Measurements from ENCODE around the gene STARD3.

The STARD3 gene

DNA sequence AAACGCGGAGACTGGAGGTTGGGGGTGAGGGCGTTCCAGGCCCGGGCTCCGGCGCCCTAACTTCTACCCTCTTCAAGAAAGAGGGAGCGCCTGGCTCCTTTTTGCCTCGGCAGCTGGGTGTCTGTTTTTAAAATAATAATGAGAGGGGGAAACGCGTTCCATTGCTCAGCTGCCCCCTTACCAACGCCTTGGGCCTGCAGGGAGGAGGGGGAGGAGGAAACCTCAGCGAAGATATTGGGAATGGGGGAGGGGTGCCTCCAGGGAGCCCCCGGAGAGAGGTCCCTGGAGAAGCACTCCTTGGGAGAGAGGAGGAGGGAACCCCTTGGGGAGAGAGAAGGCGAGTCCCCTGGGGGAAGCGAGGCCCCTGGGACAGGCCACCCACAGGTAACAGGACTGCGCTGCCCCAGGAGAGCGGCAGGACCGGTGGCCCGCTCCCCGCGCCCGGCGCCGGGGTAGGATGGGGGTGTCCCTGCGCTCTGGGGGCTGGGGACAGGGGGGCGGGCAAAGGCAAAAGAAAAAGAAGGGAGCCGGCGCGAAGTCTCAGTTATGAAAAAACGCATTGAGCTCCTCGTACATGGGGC is 31.9 kb upstream of the STARD3 start:
- no peak for DNase-seq

DNA sequence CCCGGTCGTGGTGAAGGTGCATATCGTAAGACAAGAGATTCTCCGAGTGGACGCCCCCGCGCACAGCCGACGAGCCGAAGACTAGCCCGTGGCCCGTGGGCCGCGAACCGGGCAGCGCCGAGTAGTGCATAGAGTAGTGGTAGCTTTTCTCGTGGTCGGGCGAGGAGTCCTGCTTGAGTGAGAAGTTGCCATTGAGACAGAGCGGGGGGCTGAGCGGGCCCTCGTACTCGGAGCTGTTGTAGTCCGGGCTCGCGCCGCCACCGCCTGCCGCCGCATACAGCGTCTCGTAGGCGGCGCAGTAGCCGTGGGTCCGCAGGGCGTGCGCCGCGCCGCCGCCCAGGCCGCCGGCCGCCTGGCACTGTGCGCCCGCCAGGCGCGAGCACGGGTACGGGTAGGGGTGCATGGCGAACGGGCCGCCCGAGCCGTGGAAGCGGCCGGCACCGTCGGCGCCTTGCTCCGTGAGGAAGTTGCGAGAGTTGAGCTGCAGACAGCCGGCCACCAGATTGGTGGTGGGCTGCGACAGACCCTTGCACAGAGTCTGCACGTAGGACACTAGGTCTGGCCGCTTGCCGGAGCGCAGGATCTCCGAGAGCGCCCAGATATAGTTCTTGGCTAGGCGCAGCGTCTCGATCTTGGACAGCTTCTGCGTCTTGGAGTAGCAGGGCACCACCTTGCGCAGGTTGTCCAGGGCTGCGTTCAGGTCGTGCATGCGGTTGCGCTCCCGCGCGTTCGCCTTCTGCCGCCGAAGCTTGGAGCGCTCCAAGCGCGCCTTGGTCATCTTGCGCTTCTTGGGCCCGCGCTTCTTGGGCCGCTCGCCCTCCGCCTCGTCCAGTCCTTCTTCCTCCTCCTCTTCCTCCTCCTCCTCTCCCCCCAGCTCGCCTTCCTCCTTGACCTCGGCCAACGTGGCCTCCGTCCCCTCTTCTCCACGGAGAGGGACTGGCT is 31.2 kb upstream of the STARD3 start:
- no peak for DNase-seq

DNA sequence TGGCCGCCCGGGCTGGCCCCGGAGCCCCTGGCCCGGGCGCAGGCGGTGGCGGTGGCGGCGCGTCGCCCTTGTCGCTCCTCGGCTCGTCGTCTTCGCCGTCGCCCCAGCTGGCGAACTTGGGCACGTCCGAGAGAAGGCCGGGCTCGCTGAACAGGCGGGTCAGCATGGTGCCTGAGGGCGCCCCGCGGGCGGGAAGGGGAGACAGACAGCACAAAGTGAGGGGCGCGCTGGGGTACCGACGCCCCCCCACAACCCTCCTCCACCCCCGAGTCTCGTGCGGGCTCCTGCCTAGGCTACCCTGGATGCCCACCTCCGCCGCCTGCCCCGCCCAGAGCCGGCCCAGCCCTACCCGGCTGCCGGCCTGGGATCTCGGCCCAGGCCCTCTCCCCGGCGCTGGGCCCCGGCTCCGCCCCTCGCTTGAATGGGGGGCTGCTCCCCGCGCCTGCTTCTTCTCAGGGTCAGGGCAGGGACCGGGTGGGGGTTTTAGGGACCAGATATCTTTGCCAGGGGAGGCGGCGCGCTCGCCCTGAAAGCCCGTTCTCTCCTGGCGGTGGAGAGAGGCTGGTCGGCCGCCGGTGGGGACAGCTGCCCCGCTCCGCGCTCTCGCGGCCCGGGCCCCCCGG is 30.4 kb upstream of the STARD3 start:
- DNase-seq, result no peak

DNA sequence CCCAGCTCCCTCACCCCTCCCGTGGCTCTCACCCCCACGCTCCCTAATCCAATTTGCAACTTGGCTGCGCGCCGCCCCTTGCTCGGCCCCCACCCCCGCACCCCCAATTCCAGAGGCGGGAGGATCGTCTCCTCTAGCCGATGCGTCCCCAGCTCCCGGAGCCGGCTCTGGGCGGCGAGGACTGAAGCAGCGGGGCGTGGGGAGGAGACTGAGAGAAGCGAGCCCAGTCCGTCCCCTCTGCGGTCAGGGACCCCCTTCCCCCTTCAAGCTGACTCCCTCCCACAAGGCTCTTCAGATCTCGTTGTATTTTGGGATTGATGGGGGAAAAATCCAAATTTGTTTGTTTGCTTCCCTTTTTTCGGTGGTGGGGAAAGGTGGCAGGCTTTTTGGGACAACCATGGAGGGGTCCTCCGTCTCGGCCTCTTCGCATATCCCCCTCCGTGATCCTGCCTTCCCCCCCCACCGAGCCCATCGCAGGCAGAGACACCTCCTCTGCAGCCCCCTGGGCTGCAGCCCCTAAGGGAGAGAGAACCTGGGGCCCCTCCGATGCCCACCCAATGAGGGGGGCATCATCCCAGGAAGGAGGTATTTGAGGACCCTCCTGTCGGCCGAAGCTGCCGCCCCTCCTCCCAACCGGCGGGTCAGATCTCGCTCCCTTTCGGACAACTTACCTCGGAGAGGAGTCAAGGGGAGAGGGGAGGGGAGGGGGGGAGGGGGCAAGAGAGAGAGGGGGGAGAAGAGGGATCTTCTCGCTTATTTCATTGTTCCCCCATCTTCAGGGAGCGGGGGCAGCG is 29.7 kb upstream of the STARD3 start:
- no peak for DNase-seq

DNA sequence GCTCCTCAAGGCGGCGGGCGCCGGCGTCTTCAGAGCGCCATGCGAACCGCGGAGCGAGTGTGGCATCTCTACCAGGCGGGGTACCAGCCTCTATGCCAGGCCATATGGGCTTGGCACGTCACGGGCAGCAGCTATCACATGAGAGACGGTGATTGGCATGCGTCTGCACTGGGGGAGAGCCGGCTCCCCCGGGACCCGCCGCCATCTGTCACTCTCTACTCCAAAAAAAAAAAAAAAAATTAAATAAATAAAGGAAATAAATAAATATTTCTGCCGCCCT is 29.2 kb upstream of the STARD3 start, which contains the start of gene NEUROD2:
Gene NEUROD2, minus strand, starts transcription at position 70 of the 280 bp plus-strand sequence. CDS start 1,321 bp downstream, outside the sequence.
- no peak for DNase-seq

DNA sequence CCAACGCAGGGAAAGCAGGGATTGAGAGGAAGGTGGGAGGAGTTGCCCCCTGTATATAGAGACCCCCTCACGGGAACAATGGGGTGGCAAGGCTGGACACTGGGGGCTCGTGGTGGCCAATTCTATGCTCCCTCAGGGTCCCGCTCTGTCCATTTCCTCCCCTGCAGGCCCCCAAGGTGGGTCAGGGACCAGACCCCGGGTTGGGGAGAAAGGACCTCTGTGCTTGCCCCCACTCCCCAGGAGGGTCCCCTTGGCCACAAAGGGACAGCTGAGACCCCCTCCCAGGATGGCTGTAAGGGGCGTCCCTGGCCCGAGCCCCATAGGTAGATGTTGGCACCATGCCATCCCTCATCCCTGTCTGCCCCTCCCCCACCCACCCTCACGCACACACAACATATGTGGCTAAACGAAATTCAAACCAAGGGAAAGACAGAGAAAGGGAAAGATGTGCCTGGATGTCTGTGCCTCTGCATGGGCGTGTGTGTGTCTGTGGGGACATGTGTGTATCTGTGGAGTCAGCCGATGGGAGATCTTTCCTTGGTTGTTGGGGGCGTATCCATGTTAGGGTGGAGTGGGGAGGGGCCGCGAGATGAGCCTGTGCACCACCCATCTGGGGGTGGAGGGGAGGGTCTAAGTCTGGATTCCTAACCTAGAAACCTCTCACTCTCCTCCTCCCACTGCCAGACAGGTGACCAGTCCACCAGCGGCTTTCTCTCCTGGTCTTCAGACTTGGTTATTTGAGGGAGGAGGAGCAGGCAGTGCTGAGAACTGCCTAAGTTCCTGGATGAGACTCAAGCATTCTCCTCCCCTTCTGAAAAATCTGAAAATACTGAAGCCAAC is 28.6 kb upstream of the STARD3 start:
- DNase-seq, result no peak

DNA sequence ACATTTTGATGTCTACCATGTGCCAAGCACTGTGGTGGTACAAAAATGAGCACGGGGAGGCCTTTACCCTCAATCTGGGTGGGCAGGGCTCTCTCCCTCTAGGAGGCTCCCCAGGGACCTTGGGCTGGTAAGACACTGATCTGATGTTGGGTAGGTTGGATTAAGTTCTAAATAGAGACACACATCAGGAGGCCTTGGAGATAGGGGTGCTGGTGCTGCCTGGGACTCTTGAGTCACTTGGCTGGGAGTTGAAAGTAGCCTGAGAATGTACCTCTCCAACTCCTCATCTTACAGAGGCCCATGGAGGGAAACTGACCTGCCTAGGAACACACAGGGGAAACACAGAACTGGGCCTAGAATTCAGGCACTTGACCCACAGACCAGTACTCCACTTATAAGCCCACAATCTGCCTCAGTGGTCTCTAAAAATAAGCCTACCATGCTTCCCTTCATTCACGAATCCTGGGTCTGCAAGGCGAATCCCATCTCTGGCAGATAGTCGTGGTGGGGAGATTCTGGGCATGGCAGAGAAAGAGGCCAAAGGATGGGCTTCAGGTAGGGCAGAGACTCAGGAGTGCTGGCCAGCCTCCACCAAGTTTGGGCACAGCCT is 27.4 kb upstream of the STARD3 start:
- no peak for DNase-seq

DNA sequence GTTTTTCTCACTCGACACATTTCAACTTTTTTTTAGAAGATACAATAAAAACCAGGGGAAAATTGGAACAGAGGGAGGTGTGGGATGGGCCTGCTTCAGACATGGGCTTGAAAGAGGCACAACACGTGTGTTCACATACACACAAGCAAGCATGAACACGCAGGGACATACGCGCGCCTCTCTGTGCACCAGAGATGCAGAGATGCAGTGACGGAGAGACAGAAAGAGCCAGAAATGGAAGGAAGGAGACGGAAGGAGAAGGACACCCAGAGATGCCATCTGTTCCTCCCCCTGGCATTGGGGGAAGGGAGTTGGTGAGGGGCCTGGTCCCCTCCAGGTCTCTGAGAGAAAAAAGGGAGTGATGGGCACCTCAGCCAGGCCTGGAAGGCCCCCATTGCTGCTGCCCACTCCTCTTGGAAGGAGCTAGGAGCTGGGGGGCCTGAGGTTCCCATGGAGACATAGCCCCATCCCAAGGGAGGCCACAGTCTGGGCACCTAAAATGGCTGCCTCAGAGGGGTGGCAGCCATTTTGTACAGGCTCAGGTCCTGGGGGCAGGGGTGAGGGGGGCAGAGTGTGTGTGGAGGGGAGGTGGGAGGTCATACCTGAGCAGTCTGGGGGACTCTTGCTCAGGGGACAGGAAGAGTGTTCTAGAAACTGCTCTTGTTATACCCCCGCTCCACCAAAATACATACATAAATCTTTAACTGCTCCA is 25.4 kb upstream of the STARD3 start:
- no peak for DNase-seq

DNA sequence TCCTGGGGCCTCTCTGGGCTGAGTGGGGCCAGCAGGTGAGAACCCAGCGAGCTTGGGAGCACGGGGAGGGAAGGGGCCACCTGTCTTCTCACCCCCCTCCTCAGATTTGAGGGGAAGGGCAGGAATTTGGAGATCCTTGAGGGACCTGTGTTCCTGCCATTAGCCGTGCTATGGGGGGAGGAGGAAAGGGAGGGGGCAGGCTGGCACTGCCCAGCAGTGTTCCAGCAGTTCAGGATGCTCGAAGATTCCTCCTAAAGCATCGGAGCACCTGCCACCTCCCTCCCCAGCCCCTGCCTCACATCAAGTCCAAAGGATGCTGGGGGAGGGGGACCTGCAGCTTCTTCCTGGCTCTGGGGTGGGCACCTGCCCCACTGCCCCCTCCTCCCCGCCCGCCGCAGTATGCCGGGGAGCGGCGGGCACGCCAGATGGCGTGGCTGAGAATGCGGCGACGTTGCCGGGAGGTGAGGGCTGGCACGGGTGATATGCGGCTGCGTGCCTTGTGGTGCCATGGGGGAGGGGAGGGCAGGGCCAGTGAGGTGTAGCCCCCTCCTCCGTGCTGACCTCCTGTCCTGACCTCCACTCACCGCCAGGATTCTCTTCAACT is 24.6 kb upstream of the STARD3 start:
- DNase-seq, result no peak

DNA sequence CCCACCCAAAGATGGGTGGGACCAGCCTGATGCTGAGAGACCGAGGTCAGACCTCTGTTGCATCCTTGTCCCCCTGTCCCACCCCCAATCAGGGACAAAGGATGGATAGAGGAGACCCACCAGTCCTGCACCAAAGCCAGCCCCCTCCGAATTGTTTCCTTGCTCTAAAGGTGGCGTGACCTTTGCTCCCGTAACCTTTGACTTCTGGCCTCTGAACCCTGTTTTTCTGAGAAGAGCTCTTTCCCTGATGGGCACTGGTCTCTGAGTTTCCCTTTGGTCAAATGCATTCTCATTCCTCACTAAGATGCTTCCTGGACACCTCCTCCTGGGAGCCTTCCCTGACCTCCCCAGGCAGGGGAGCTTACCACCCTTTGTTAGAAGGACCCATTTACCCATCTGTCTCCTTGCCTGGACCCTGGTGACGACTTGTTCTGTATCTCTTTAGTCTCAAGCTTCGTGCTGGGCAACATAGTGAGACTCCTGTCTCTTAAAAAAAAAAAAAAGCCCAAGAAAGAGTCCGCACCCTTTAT is 23.9 kb upstream of the STARD3 start:
- DNase-seq, result no peak

DNA sequence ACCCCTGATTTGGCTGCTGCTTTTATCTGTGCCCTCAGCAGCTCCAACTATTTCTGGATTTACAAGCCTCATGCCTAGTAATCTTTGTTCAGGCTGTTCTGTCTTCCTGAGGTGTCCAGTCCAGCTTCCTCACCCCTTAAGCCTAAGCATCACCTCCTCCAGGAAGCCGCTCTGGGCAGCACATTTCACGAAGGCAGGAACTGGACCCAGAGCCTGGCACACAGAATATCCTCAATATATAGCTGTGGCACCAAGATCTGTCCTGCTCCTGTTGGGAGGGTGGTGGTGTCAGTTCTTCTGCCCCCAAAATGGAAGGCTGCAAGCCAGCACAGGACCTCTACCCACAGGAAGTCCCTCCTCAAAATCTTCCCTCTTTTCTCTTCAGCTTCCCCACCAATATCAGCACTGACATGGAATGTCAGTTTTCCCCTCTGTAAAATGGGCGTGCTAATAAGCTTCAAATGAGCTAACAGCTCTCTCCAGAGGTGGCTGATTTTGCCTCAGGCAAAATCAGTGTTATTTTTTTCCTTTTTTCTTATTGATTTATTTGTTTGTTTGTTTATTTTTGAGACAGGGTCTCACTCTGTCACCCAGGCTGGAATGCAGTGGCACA is 22.3 kb upstream of the STARD3 start:
- DNase-seq, result no peak

DNA sequence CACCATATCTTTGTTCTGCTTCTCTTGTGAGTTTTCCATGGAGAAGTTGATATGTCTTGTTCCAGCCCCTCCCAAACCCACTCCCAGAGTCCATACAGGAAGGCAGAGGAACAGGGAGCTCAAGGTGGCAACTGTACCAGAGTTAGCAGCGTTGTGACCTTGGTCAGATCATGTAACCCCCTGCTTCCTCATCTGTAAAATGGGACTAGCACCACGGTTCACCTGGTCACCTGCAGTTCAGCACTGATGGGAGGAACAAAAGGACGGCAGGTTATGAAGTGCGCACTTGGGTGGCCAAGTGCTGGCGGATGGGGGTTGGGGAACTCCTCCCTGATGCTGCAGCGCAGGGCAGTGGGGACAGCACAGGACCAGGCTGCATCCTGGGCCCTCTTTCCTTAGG is 21.5 kb upstream of the STARD3 start:
- DNase-seq, result no peak

DNA sequence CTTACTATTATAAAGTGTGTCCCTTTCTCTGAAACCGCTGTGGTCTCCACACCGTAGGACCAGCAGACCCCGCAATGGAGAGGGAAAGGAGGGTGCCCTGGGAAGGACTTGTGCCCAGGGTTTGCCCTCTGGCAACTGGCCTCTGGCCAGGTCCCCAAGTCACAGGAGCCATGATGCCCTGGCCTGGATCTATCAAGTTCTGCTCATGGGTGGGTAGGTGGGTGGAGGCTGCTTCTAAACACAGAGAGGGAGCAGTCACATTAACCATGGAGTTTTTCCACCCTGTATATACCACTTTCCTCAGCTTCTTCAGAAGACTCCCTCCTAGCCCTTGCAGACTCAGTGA is 19.9 kb upstream of the STARD3 start:
- DNase-seq, result no peak

DNA sequence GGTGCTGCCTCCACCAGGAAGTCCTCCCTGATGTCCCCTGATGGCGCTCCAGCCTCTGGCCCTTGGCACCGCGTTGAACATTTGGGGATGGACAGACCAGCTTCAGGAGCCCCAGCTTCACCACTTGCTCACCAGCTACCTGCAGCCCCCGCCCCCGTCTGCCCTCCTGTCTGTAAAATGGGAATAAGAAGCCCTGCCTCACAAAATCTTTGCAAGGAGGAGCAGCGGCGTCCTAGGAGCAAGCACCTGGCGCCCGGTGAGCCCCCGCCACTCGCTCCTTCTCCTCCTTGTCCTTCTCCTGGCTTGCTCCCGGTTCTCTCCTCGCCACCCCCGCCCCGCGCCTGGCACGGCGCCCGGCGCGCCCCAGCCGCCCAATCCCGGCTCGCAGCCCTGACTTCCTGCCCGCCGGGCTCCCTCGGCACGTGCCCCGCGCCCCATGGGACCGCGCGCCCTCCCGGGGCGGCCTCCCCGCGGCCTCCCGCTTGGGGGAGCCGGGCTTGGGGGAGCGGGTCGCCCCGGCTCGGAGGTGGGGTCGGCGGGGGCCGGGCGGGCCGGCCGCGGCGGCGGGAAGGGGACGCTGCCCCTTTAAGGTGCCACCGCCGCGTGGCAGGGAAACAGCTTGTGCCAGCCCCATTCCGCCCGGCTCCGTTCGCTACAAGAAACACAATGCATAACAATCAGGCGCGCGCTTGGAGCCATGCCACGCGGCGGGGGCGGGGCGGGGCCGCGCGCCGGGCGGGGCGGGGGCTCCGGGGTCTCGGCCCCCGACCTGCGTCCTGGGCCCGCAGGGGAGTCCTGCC is 19.3 kb upstream of the STARD3 start:
- DNase-seq, result peak; percentile 36 to 53

DNA sequence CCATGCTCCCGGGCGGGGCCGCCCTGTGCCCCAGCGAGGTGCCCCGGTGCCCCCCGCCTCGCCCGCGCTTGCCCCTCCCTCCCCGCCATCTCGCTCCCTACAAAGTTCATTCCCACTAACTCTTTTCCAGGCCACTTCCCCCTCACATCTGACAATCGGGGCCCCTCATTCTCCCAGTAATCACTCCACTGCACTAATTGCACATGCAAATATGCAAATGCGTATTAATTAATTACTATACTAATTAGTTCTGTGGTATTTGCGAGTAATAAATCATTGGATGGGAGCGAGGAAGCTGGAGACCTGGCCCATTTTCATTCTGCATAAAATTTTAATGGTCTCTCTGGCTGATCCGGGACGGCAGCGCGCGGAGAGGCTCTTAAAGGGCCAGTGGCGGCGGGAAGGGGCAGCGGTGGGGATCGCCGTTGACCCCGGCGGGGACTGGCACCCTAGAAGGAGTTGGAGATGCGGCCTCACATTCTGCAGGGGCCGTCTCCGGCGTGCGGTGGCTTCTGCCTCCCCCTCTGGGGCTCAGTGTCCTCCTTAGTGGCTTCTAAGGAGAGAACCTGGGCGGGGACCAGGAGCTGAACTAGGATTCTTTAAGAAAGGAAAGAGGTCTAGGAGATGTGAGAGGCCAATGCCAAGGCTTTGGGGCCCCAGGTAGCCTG is 18.6 kb upstream of the STARD3 start:
- DNase-seq, result no peak

DNA sequence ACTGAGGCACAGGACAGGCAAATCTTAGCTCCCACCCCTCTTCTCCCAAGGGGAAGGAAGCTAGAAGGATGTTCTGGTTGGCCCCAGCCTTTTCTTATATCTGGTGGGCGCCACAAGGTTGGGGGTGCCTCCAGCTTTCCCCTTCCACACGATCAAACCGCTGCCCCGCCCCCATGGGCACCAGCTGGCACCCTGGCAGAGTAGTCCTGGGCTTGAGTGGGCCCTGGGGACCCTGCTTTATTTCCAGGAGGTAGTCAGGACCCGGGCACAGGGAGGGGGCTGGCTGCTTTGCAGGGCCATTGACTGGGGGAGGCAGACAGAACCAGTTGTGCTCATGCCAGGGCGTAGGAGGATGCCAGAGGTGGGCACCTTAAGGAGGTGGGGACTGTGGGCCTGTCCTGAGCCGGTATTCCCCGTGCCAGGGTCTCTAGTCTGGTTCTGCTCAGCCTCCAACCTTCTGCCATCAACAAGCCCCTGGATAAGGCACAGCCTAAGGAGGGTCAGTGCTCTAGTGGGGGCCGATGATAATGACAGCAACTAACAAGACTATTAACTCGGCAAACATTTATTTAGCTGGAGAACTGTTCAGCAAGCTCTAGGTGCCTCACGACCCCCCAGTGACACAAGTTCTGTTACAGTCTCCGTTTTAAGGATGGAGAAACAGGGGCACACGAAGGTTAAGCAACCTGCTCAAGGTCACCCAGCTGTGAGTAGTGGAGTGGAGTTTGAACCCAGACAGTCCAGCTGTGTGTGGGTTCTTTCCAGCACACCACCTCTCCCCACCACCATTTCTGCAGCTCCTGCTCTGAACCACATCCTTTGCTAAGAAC is 17.8 kb upstream of the STARD3 start:
- no peak for DNase-seq

DNA sequence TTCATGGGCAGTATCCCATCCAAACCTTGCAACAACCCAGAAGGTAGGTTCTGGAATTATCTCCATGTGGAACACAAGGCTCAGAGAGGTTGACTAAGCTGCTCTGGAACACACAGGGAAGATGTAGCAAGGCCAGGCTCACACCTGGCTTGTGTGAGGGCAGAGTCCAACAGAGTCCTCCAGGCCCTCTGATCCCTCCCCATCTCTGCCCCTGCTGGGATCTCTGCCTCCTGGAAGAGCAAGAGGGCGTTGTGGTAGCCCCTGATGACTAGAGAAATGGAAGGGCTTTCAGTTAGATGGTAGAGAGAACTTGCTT is 17.2 kb upstream of the STARD3 start:
- DNase-seq, result no peak
